ENCODE results near the gene NUTF2.
"Not testable (repeated sequence)": the region's sequence is repeated elsewhere in the genome, so short reads cannot be mapped to it uniquely, and the experiment has no call there.

The NUTF2 gene

GRCh38 chr16:67864044-67864443 is 17.3 kb downstream of the NUTF2 start:
- DNase-seq (ENCODE audit: low read depth): not testable (repeated sequence)

- DNase-seq (ENCODE audit: low read depth): no peak
Measured at GRCh38 chr16:67864594-67864993, 17.9 kb downstream of the NUTF2 start.

- no peak for DNase-seq (ENCODE audit: low read depth)
Measured at GRCh38 chr16:67865318-67865717, 18.6 kb downstream of the NUTF2 start.

- DNase-seq (ENCODE audit: low read depth): no peak
Measured at GRCh38 chr16:67868290-67868689, 21.6 kb downstream of the NUTF2 start.

GRCh38 chr16:67869653-67870052 is 22.9 kb downstream of the NUTF2 start:
- no peak for DNase-seq (ENCODE audit: low read depth)

- DNase-seq (ENCODE audit: low read depth): no peak
Measured at GRCh38 chr16:67871256-67871655, 24.5 kb downstream of the NUTF2 start.

- DNase-seq (ENCODE audit: low read depth): no peak
Measured at GRCh38 chr16:67872131-67872630, 25.4 kb downstream of the NUTF2 start.

GRCh38 chr16:67872631-67873434 is 26.1 kb downstream of the NUTF2 start, which contains the start of gene EDC4:
EDC4 (plus strand) TSS chr16:67873052; CDS start chr16:67873262, 210 bp downstream.
- DNase-seq (ENCODE audit: low read depth): peak; percentile 79

GRCh38 chr16:67873435-67874370 is 27.0 kb downstream of the NUTF2 start:
- no peak for DNase-seq (ENCODE audit: low read depth)

GRCh38 chr16:67874372-67874771 is 27.6 kb downstream of the NUTF2 start:
- no peak for DNase-seq (ENCODE audit: low read depth)

- DNase-seq (ENCODE audit: low read depth): no peak
Measured at GRCh38 chr16:67877064-67877463, 30.3 kb downstream of the NUTF2 start.

- no peak for DNase-seq (ENCODE audit: low read depth)
Measured at GRCh38 chr16:67878232-67878631, 31.5 kb downstream of the NUTF2 start.

- DNase-seq (ENCODE audit: low read depth): no peak
Measured at GRCh38 chr16:67878846-67879245, 32.1 kb downstream of the NUTF2 start.

- no peak for DNase-seq (ENCODE audit: low read depth)
Measured at GRCh38 chr16:67879462-67879861, 32.7 kb downstream of the NUTF2 start.

GRCh38 chr16:67879936-67880335 is 33.2 kb downstream of the NUTF2 start:
- no peak for DNase-seq (ENCODE audit: low read depth)

- DNase-seq (ENCODE audit: low read depth): no peak
Measured at GRCh38 chr16:67880584-67880983, 33.9 kb downstream of the NUTF2 start.

GRCh38 chr16:67881621-67882161 is 35.0 kb downstream of the NUTF2 start:
- DNase-seq (ENCODE audit: low read depth): no peak

GRCh38 chr16:67882374-67883145 is 35.8 kb downstream of the NUTF2 start:
- no peak for DNase-seq (ENCODE audit: low read depth)

GRCh38 chr16:67883146-67883871 is 36.6 kb downstream of the NUTF2 start:
- DNase-seq (ENCODE audit: low read depth): no peak

GRCh38 chr16:67883872-67884261 is 37.1 kb downstream of the NUTF2 start:
- peak; percentile 67 for DNase-seq (ENCODE audit: low read depth)

- no peak for DNase-seq (ENCODE audit: low read depth)
Measured at GRCh38 chr16:67884684-67885083, 38.0 kb downstream of the NUTF2 start, which contains the start of gene NRN1L. NRN1L (plus strand) TSS chr16:67884885; CDS start chr16:67884904, 19 bp downstream.
